ENCODE measurements around the gene PRR18. TPM values are rescaled to one million over a fixed set of nuclear protein-coding genes. Genes with fewer than 3 reads are reported as not detected.

The PRR18 gene
- total RNA-seq, 1 donor from 2014 or later = 0.13 TPM

DNA sequence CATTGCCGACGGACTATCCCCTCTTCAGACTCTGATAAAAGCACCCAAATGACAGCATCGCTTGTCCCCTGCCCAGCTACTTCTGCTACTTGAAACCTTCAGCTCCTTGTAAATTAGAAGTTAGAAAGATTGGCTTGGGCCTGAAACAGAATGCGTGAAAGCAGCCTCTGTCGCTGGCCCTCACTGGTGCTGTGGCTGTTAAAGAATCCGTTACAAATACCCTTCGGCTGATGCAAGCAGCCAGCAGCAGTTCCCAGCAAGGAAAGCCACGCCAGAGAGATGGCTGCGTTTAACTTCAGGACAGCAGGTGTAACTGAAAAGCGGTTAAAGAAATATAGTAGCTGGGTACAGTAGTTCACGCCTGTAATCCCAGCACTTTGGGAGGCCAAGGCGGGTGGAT, 2.4 kb upstream of the PRR18 start:
- Histone ChIP-seq H3K4me3 (ENCODE audit: low read depth, low read length) (no peak overlapping the region), H3K36me3 (ENCODE audit: control insufficient read depth, insufficient read depth, low read length) (no peaks in the 10 kb centered on the region), H3K27me3 (ENCODE audit: control insufficient read depth, insufficient read depth, low read length) (peaks cover 47% of the 10 kb centered on the region)
- TF ChIP-seq, protein P1, sequence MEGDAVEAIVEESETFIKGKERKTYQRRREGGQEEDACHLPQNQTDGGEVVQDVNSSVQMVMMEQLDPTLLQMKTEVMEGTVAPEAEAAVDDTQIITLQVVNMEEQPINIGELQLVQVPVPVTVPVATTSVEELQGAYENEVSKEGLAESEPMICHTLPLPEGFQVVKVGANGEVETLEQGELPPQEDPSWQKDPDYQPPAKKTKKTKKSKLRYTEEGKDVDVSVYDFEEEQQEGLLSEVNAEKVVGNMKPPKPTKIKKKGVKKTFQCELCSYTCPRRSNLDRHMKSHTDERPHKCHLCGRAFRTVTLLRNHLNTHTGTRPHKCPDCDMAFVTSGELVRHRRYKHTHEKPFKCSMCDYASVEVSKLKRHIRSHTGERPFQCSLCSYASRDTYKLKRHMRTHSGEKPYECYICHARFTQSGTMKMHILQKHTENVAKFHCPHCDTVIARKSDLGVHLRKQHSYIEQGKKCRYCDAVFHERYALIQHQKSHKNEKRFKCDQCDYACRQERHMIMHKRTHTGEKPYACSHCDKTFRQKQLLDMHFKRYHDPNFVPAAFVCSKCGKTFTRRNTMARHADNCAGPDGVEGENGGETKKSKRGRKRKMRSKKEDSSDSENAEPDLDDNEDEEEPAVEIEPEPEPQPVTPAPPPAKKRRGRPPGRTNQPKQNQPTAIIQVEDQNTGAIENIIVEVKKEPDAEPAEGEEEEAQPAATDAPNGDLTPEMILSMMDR (IDR thresholded peaks at IDR 0.05; ENCODE audit: insufficient read depth, low read length, poor library complexity, severe bottlenecking) = no peak
- DNase-seq (ENCODE audit: low read depth) = no peak

DNA sequence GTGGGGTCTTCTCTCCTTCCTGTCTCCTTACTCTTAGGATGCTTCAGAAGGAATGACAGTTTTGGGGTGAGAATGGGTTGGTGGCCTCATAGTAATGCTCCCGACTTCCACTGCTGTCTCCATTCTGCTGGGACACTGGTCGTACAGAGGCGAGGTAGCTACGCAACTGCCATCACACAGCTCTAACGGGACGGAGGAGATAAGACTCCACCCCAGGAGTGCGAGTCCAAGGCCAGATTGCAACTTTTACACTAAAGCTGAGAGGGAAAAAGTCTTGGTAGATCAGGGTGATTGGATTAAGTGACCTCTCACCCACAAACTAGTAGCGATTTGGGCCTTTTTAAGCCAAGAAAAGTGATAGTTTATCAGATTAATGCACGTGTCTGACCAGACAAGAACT, 1.8 kb upstream of the PRR18 start:
- peaks cover 47% of the 10 kb centered on the region for H3K27me3 ChIP-seq (ENCODE audit: control insufficient read depth, insufficient read depth, low read length)
- DNase-seq (ENCODE audit: low read depth) = no peak
- no peak overlapping the region for H3K4me3 ChIP-seq (ENCODE audit: low read depth, low read length)
- no peaks in the 10 kb centered on the region for H3K36me3 ChIP-seq (ENCODE audit: control insufficient read depth, insufficient read depth, low read length)
- TF ChIP-seq, protein P1 (IDR thresholded peaks at IDR 0.05; ENCODE audit: insufficient read depth, low read length, poor library complexity, severe bottlenecking) = no peak

DNA sequence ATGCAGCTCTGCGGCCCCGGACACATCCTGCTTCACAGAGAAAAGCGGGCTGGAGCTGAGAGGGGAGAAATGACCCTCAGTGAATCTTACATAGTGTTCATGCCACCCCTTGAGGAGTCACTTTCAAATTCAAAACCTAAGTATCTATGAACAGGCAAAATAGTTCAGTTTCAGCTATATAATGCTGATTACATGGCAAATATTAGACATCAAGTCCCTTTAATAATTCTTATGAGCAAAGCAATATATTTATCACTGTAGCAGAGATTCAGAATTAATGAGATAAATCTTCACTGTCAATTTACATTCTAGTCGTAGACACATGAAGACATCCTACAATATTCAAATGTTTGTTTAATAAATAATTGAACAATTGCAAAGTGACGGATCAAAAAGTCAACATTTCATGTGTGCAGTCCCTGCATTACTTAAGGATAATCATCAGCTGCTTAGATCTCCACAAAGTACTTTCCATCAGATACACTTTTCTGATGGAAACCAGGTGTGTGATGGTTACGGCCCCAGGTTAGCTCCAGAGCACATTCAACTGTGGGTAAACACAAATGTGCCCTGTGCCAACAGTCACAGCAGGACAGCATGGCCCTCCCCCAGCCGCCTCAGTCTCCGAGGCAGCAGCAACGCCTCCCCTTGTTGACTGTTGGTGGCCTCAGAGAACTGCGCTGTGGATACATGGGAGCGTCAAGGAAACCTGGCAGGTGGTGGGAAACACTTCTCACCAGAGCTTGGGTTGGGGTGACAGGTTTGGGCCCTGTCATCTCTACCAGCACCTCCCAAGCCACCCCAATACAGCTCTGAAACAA, 787 bp upstream of the PRR18 start:
- Histone ChIP-seq H3K36me3 (ENCODE audit: control insufficient read depth, insufficient read depth, low read length) (no peaks in the 10 kb centered on the region), H3K27me3 (ENCODE audit: control insufficient read depth, insufficient read depth, low read length) (peaks cover 49% of the 10 kb centered on the region), H3K4me3 (ENCODE audit: low read depth, low read length) (no peak overlapping the region)
- DNase-seq (ENCODE audit: low read depth) = no peak
- TF ChIP-seq, protein P1 (IDR thresholded peaks at IDR 0.05; ENCODE audit: insufficient read depth, low read length, poor library complexity, severe bottlenecking) = no peak

DNA sequence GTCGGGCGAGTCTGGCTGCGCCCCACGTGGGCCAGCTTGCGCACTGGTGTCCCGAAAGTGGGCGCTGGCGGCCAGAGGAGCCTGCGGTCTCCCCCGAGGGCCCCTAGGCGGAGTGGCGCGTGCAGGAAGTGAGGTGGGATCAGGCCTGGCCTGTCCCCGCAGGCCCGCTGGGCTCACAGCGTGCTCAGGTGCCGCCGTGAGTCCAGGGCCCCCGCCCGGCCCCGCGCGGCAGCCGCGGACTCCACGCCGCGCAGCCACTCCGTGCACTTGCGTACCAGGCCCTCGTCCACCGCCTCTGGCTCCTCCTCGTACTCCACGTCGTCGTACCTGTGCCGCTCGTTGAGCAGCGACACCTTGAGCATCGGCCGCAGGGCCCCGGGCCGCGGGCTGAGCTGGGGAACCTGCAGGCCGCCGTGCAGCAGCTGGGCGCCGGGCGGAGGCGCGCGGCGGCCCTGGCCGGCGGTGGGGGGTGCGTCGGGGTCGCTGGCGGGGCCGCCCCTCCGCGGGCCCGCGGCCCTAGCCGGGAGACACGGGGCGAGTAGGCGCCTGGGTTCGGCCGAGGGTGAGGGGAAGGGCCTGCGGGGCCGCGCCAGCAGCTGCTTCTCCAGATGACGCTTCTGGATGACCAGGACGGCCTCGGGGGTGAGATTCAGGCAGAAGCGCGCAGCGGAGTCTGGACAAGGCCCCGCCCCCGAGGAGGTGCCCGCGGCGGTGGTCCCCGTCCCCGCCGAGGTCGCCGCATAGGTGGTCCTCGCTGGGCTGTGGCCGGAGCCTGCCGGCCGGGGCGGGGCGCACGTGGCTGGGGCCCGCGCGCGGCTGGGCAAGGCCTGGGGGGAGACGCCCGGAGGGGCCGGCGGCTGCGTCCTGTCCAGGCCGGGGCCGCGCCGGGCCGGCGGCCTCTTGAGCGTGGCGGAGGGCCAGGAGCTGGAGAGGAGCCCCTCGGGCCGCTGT, 835 bp downstream of the PRR18 start:
- H3K36me3 ChIP-seq (ENCODE audit: control insufficient read depth, insufficient read depth, low read length) = no peaks in the 10 kb centered on the region
- H3K4me3 ChIP-seq (ENCODE audit: low read depth, low read length) = peak overlapping the region; percentile 20
- TF ChIP-seq, protein P1 (IDR thresholded peaks at IDR 0.05; ENCODE audit: insufficient read depth, low read length, poor library complexity, severe bottlenecking) = no peak
- DNase-seq (ENCODE audit: low read depth) = no peak
- H3K27me3 ChIP-seq (ENCODE audit: control insufficient read depth, insufficient read depth, low read length) = peaks cover 46% of the 10 kb centered on the region

DNA sequence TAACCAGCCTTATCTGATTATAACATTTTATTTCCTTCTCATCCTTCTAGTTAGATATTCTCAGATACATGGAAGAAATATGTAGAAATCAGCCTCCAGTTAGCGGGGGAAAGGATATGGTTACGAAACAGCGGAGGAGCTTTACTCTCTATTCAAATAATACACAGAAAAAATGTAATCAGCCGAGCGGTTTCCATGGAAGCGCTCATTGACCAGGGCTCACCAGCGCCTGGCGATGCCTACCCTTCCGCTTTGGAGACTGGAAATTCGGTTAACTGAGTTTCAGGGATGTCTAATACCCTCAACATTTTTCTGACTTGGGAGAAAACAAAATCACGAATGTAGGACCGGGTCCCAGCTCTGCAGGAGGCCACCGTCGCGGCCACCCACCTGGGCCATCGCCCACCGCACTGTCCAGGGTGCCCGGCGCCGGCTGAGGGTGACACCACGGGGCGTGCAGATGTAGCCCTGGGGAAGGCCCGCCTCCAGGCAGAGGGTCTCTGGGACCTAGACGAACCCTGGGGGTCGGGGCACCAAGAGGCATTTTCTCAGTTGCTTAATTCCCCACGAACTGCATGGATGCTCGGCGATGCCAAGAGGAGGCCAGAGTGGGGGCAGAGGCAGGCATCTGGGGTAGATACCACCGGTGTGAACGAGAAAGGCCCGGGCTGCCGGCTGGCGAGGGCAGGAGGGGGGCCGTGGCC, 1.7 kb downstream of the PRR18 start:
- H3K4me3 ChIP-seq (ENCODE audit: low read depth, low read length) = no peak overlapping the region
- TF ChIP-seq, protein P1 (IDR thresholded peaks at IDR 0.05; ENCODE audit: insufficient read depth, low read length, poor library complexity, severe bottlenecking) = no peak
- no peaks in the 10 kb centered on the region for H3K36me3 ChIP-seq (ENCODE audit: control insufficient read depth, insufficient read depth, low read length)
- H3K27me3 ChIP-seq (ENCODE audit: control insufficient read depth, insufficient read depth, low read length) = peaks cover 46% of the 10 kb centered on the region
- DNase-seq (ENCODE audit: low read depth) = no peak
